ENCODE measurements around the gene KBTBD2.
A peak's percentile ranks its signal among the peaks of the same experiment; 100 is the strongest.
"Not testable (repeated sequence)": the region's sequence is repeated elsewhere in the genome, so short reads cannot be mapped to it uniquely, and the experiment has no call there.

KBTBD2 gene

GRCh38 chr7:32892521-32893206 is 1.1 kb upstream of the KBTBD2 start:
- peak; percentile 43 for DNase-seq

GRCh38 chr7:32891800-32892520 is 400 bp upstream of the KBTBD2 start:
- DNase-seq = peak; percentile 93

GRCh38 chr7:32890793-32891042 is 842 bp downstream of the KBTBD2 start:
- DNase-seq = no peak

GRCh38 chr7:32890010-32890792 is 1.4 kb downstream of the KBTBD2 start:
- peak; percentile 28 for DNase-seq

- no peak for DNase-seq
Observed at GRCh38 chr7:32888505-32888904, 3.1 kb downstream of the KBTBD2 start.

GRCh38 chr7:32887395-32887794 is 4.2 kb downstream of the KBTBD2 start:
- DNase-seq = no peak

GRCh38 chr7:32881074-32881982 is 10.2 kb downstream of the KBTBD2 start:
- no peak for DNase-seq

- no peak for DNase-seq
Observed at GRCh38 chr7:32879460-32879859, 12.1 kb downstream of the KBTBD2 start.

GRCh38 chr7:32878023-32878422 is 13.5 kb downstream of the KBTBD2 start:
- DNase-seq = not testable (repeated sequence)

GRCh38 chr7:32872421-32872820 is 19.1 kb downstream of the KBTBD2 start:
- no peak for DNase-seq

GRCh38 chr7:32871624-32872371 is 19.8 kb downstream of the KBTBD2 start:
- DNase-seq = no peak

- no peak for DNase-seq
Observed at GRCh38 chr7:32870298-32870697, 21.3 kb downstream of the KBTBD2 start.

GRCh38 chr7:32869716-32870115 is 21.8 kb downstream of the KBTBD2 start:
- DNase-seq = no peak

GRCh38 chr7:32868116-32868515 is 23.4 kb downstream of the KBTBD2 start:
- DNase-seq = no peak

- DNase-seq = no peak
Observed at GRCh38 chr7:32865448-32866030, 26.0 kb downstream of the KBTBD2 start.

- DNase-seq = not testable (repeated sequence)
Observed at GRCh38 chr7:32863872-32864271, 27.7 kb downstream of the KBTBD2 start.

- no peak for DNase-seq
Observed at GRCh38 chr7:32860090-32860489, 31.5 kb downstream of the KBTBD2 start.

- DNase-seq = no peak
Observed at GRCh38 chr7:32858648-32859047, 32.9 kb downstream of the KBTBD2 start.

- not testable (repeated sequence) for DNase-seq
Observed at GRCh38 chr7:32857063-32857462, 34.5 kb downstream of the KBTBD2 start.

GRCh38 chr7:32855837-32856775 is 35.5 kb downstream of the KBTBD2 start:
- not testable (repeated sequence) for DNase-seq

GRCh38 chr7:32850654-32851053 is 40.9 kb downstream of the KBTBD2 start:
- DNase-seq = not testable (repeated sequence)

All from DMS79 (cell line).